Skeletal muscle satellite cell (primary cell): ENCODE data around the gene MIR17HG.

Source experiments
- H3K27me3 ChIP-seq: 2 replicates; pipeline ENCODE4 v1.7.0; 2013; ENCODE audit warnings: low read length; ENCODE audit not compliant: control insufficient read depth, insufficient read depth
- H3K36me3 ChIP-seq: 2 replicates; pipeline ENCODE4 v1.7.0; 2013; ENCODE audit warnings: mild to moderate bottlenecking, control low read depth, low read length; ENCODE audit not compliant: insufficient read depth
- H3K4me1 ChIP-seq: 2 replicates; pipeline ENCODE4 v1.7.0; 2013; ENCODE audit warnings: low read length; ENCODE audit not compliant: control insufficient read depth, insufficient read depth
- H3K4me2 ChIP-seq: 2 replicates; pipeline ENCODE4 v1.7.0; 2013; ENCODE audit warnings: mild to moderate bottlenecking, low read length
- H3K4me3 ChIP-seq: 2 replicates; pipeline ENCODE4 v1.7.0; 2013; ENCODE audit warnings: low read length
- H3K9ac ChIP-seq: 2 replicates; pipeline ENCODE4 v1.7.0; 2013; ENCODE audit warnings: mild to moderate bottlenecking, low read depth, low read length, moderate library complexity
- H3K9me3 ChIP-seq: replicated peaks from 2 replicates; pipeline ENCODE4 v1.7.0; 2013; ENCODE audit warnings: mild to moderate bottlenecking, control low read depth, low read length

MIR17HG gene

DNA sequence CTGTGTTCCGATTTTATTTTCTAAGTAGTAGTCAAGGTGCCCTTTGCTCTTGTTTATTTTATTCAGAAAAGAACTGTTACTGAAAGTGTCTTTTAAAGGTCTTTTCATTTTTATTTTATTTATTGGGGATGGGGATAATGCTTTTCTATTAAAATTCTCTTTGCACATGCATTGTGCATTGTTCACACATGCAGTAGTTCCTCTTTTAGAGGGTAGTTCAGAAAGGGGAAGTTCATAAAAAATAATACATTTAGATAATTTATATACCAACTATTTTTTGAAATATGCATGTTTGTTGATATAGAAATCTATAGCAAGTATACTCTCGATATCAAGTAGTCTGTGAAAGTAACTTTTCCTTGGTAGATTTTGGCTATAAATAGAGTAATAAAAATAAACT is 54.4 kb downstream of the MIR17HG start:
- Histone ChIP-seq H3K4me3 (no peak overlapping the region), H3K27me3 (peaks cover 62% of the 10 kb centered on the region), H3K9ac (no peak overlapping the region), H3K36me3 (no peaks in the 10 kb centered on the region), H3K4me1 (peaks cover 5% of the 10 kb centered on the region), H3K4me2 (no peak overlapping the region), H3K9me3 (no peaks in the 10 kb centered on the region)
